Measurements from ENCODE around the gene DRG2. TPM values are rescaled to one million over a fixed set of nuclear protein-coding genes. Genes with fewer than 3 reads are reported as not detected.

DRG2 gene
- polyA plus RNA-seq, 1 experiment, result 31.5 TPM

- Histone ChIP-seq H3K27ac (ENCODE audit: low read depth, low read length) (no peak overlapping the region), H3K27me3 (ENCODE audit: control insufficient read depth, insufficient read depth, low read length) (no peaks in the 10 kb centered on the region), H3K9me3 (ENCODE audit: control insufficient read depth, insufficient read depth, low read length) (no peaks in the 10 kb centered on the region; the same call in 1 of the 2 replicates), H3K4me3 (ENCODE audit: low read depth, low read length) (no peak overlapping the region)
- TF ChIP-seq CTCF (IDR thresholded peaks at IDR 0.05; ENCODE audit: low read depth, low read length), result no peak
- POLR2A ChIA-PET, result no interaction called here
- CTCF ChIA-PET, result interaction anchor here (0.7 to 0.8 kb wide), 2 partner anchors 8 to 37 kb away, joined by 3 to 4 read pairs; no protein-coding TSS in a partner anchor
- DNase-seq (ENCODE audit: low read depth, low spot score), result no peak
These were observed 14.9 kb downstream of the DRG2 start for GRCh38 chr17:18102640-18103039.

- POLR2A ChIA-PET, result interaction anchor here (0.6 kb wide), 1 partner anchor 12 kb away, joined by 4 read pairs; no protein-coding TSS in a partner anchor
- Histone ChIP-seq H3K9me3 (ENCODE audit: control insufficient read depth, insufficient read depth, low read length) (no peaks in the 10 kb centered on the region; the same call in 1 of the 2 replicates), H3K4me3 (ENCODE audit: low read depth, low read length) (no peak overlapping the region), H3K27ac (ENCODE audit: low read depth, low read length) (no peak overlapping the region), H3K27me3 (ENCODE audit: control insufficient read depth, insufficient read depth, low read length) (no peaks in the 10 kb centered on the region)
- TF ChIP-seq CTCF (IDR thresholded peaks at IDR 0.05; ENCODE audit: low read depth, low read length), result no peak
- no peak for DNase-seq (ENCODE audit: low read depth, low spot score)
- CTCF ChIA-PET, result no interaction called here
These were observed 17.3 kb downstream of the DRG2 start for GRCh38 chr17:18105027-18105426.

GRCh38 chr17:18105595-18105994, 17.8 kb downstream of the DRG2 start:
- ChIA-PET CTCF (no interaction called here), POLR2A (no interaction called here)
- no peaks in the 10 kb centered on the region for H3K27me3 ChIP-seq (ENCODE audit: control insufficient read depth, insufficient read depth, low read length)
- no peak overlapping the region for H3K4me3 ChIP-seq (ENCODE audit: low read depth, low read length)
- TF ChIP-seq CTCF (IDR thresholded peaks at IDR 0.05; ENCODE audit: low read depth, low read length), result no peak
- DNase-seq (ENCODE audit: low read depth, low spot score), result no peak
- H3K27ac ChIP-seq (ENCODE audit: low read depth, low read length), result no peak overlapping the region
- no peaks in the 10 kb centered on the region; the same call in 1 of the 2 replicates for H3K9me3 ChIP-seq (ENCODE audit: control insufficient read depth, insufficient read depth, low read length)

GRCh38 chr17:18106211-18106610, 18.5 kb downstream of the DRG2 start:
- H3K9me3 ChIP-seq (ENCODE audit: control insufficient read depth, insufficient read depth, low read length), result no peaks in the 10 kb centered on the region; the same call in 1 of the 2 replicates
- POLR2A ChIA-PET, result no interaction called here
- no peak for TF ChIP-seq CTCF (IDR thresholded peaks at IDR 0.05; ENCODE audit: low read depth, low read length)
- CTCF ChIA-PET, result no interaction called here
- no peaks in the 10 kb centered on the region for H3K27me3 ChIP-seq (ENCODE audit: control insufficient read depth, insufficient read depth, low read length)
- DNase-seq (ENCODE audit: low read depth, low spot score), result no peak
- no peak overlapping the region for H3K27ac ChIP-seq (ENCODE audit: low read depth, low read length)
- H3K4me3 ChIP-seq (ENCODE audit: low read depth, low read length), result no peak overlapping the region

GRCh38 chr17:18107061-18107790, 19.5 kb downstream of the DRG2 start:
- ChIA-PET POLR2A (no interaction called here), CTCF (no interaction called here)
- H3K4me3 ChIP-seq (ENCODE audit: low read depth, low read length), result no peak overlapping the region
- DNase-seq (ENCODE audit: low read depth, low spot score), result no peak
- H3K27me3 ChIP-seq (ENCODE audit: control insufficient read depth, insufficient read depth, low read length), result no peaks in the 10 kb centered on the region
- TF ChIP-seq CTCF (IDR thresholded peaks at IDR 0.05; ENCODE audit: low read depth, low read length), result no peak
- H3K27ac ChIP-seq (ENCODE audit: low read depth, low read length), result no peak overlapping the region
- no peaks in the 10 kb centered on the region for H3K9me3 ChIP-seq (ENCODE audit: control insufficient read depth, insufficient read depth, low read length)
